Gastrocnemius medialis (tissue), 4 donors: Measurements from ENCODE around the gene LRTM2. TPM values are rescaled to one million over a fixed set of nuclear protein-coding genes. Genes with fewer than 3 reads are reported as not detected.

ENCODE experiments used
- ATAC-seq, 2 donors: fragments of 150-250 bp; one replicate each; pipeline ENCODE4 v1.9.1; 2016
- DNase-seq, 2 donors: peaks; one replicate each; pipeline ENCODE4 v3.0.0-alpha.2; 2019
- H3K27ac ChIP-seq, 4 donors: fragments of 200-600 bp; sonication (generic); 1 replicate in 1 of 4; 2 replicates in 3 of 4; pipeline ENCODE4 v1.5.1; 2016 to 2018; ENCODE audit warnings: mild to moderate bottlenecking in 2 of 4, moderate library complexity in 1 of 4
- H3K27me3 ChIP-seq, 3 donors: fragments of 200-600 bp; sonication (generic) in 2 of 3; 1 replicate in 1 of 3; 2 replicates in 2 of 3; pipeline versions ENCODE4 v1.5.1 to v1.6.0; 2016 to 2019; ENCODE audit warnings: mild to moderate bottlenecking in 1 of 3, moderate library complexity in 1 of 3
- H3K36me3 ChIP-seq, 2 donors: fragments of 200-600 bp; sonication (generic) in 1 of 2; one replicate each; pipeline ENCODE4 v1.5.1; 2017 to 2018
- H3K4me1 ChIP-seq, 2 donors: fragments of 200-600 bp; sonication (generic) in 1 of 2; one replicate each; pipeline ENCODE4 v1.5.1; 2016 to 2017; ENCODE audit warnings: mild to moderate bottlenecking in 2 of 2
- H3K4me3 ChIP-seq, 4 donors: fragments of 200-600 bp; sonication (generic) in 3 of 4; 1 replicate in 1 of 4; 2 replicates in 3 of 4; pipeline ENCODE4 v1.5.1; 2016 to 2019; ENCODE audit warnings: mild to moderate bottlenecking in 2 of 4
- H3K9me3 ChIP-seq, 3 donors: fragments of 200-600 bp; sonication (generic) in 2 of 3; 1 replicate in 1 of 3; 2 replicates in 2 of 3; pipeline ENCODE4 v1.5.1; 2016 to 2019
- POLR2A ChIP-seq, 2 donors: fragments of 450-650 bp; IDR thresholded peaks; one replicate each; pipeline ENCODE4 v1.6.1; 2017; ENCODE audit warnings: antibody characterized with exemption in 2 of 2, mild to moderate bottlenecking in 2 of 2, moderate library complexity in 2 of 2
- in situ Hi-C, 4 donors: fragments of 200-750 bp; cut with MboI; loops; one replicate each; pipeline versions ENCODE4 v1.15.0 to v1.8.0; 2017; ENCODE audit warnings: low sequenced_read_pairs in 4 of 4
- intact Hi-C: fragments of 100-400 bp; cut with DNase I; formaldehyde crosslinking; loops from one replicate; pipeline ENCODE4 v1.15.1; 2023; ENCODE audit warnings: low total_unique reads
- total RNA-seq, 4 donors: library from RNA; depleted of rRNA; stranded (reverse); fragments of >200 nt; gene quantifications; one replicate each; pipeline versions ENCODE4 v1.1.0 to v1.2.3, GENCODE V29; 2016
- TF ChIP-seq, protein P1 (sequence below), 5 experiments: fragments of 450-650 bp in 3 of 5; fragments of 200-600 bp in 2 of 5; sonication (generic) in 2 of 5; IDR thresholded peaks in 4 of 5; conservative IDR thresholded peaks in 1 of 5; 1 replicate in 4 of 5; 2 replicates in 1 of 5; pipeline ENCODE4 v1.5.1; 2016 to 2019; ENCODE audit warnings: antibody characterized with exemption in 5 of 5, mild to moderate bottlenecking in 3 of 5, moderate library complexity in 3 of 5

LRTM2 gene
- total RNA-seq, 4 donors from 2014 or later, result not detected

DNA sequence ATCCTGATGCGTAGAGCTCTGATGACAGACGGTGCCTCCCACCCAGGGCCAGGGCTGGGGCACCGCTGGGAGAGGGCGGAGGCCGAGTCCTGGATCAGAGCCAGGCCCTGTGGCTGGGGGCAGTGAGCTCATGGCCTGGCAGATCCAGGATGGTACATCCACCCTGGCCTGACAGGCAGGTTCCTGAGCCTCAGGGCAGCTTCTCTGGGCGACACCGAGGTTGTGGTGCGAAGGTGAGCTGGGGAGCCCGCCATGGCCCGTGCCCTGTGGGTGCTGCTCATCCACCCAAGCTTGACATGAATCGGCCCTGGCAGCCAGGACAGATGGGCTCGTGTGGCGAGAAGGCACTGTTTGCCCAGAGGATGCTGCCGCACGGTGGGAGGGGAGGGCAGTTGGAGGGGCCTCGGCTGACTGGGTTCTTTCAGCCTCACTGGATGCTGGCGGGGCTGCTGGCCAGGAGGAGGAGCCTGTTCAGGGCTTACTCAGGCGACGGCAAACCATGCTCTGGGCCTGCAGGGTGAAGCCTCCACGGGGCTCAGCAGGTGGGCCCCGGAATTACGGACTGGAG is 16.6 kb downstream of the LRTM2 start:
- Histone ChIP-seq H3K27me3 (peaks cover 0 to 21% (median 10%) of the 10 kb centered on the region in 3 donors), H3K36me3 (no peaks in the 10 kb centered on the region), H3K4me1 (no peaks in the 10 kb centered on the region), H3K9me3 (no peaks in the 10 kb centered on the region), H3K4me3 (no peak overlapping the region), H3K27ac (no peak overlapping the region)
- intact Hi-C loops, result no loop called here
- TF ChIP-seq, protein P1, sequence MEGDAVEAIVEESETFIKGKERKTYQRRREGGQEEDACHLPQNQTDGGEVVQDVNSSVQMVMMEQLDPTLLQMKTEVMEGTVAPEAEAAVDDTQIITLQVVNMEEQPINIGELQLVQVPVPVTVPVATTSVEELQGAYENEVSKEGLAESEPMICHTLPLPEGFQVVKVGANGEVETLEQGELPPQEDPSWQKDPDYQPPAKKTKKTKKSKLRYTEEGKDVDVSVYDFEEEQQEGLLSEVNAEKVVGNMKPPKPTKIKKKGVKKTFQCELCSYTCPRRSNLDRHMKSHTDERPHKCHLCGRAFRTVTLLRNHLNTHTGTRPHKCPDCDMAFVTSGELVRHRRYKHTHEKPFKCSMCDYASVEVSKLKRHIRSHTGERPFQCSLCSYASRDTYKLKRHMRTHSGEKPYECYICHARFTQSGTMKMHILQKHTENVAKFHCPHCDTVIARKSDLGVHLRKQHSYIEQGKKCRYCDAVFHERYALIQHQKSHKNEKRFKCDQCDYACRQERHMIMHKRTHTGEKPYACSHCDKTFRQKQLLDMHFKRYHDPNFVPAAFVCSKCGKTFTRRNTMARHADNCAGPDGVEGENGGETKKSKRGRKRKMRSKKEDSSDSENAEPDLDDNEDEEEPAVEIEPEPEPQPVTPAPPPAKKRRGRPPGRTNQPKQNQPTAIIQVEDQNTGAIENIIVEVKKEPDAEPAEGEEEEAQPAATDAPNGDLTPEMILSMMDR (IDR thresholded peaks at IDR 0.05 in 4 of 5, conservative IDR thresholded peaks at IDR 0.05 in 1 of 5), result no peak
- no peak for TF ChIP-seq POLR2A (IDR thresholded peaks at IDR 0.05)
- in situ Hi-C loops, result no loop called here
- DNase-seq (no peak), ATAC-seq (no peak)

DNA sequence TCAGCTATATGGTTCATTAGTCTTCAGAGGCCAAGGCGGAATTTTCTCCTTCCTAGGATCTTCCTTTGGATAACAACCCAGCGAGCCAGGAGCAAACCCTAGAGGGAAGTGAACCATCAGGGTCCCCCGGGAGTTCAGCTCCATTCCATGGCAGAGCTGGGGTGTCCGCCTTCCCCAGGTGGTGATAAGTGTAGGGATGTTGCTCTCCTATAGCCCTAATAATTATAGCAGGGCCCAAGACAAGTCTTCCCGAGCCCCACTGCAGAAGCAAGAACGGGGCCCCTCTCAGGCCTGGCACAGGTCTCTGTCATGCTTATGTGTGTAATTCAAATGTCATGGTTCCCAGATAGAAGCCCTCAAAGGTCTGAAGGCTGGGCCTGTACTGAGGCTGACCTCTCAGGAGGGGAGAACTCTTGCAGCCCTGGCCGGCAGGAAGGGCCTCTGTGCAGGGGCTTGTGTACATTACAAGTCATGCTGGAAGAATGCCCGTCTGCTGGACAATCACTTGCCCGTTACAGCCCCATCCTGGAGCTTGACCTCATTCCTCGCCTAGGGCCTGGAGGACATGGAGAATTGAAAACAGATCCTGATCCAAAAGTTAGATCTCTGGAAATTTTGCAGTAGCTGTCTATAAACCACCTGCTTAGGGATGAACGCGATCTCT is 17.3 kb downstream of the LRTM2 start:
- in situ Hi-C loops (no loop called here), intact Hi-C loops (no loop called here)

DNA sequence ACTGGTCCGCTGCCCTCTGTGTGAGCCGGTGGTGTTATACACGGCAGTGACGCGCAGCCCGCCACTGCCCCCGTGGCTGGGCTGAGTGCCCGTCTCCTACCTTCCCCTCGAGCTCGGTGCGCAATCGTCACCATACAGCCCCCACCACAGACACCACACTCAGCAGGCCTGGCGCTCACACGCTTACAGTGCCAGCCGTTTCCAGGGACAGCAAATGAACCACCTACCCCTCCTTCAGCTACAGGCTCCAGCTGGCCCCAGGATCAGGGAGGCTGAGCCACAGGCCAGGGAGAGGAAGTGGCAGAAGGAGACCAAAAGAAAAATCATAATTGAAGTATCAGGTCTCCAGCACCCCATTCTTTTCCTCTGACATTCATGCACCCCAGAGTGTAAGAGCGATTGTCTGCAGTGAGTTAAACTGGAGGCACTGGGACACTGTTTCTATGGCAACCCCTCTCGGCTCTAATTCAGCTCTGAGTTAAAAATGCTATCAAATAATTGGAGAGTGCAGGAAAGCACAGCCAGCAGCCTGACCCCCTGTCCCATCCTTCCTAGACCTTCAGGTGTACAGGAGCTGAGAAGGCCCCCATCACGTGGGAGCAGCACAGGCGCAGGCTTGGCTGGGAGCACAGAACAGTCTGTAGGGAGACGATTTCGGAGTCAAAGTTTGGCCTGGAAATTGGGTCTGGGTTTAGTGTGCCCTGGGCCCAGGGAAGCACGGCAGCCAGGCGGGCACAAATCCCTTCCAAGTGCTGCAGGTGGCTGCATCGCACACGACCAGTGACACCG is 18.0 kb downstream of the LRTM2 start:
- H3K27me3 ChIP-seq, result peaks cover 0 to 24% (median 14%) of the 10 kb centered on the region in 3 donors
- no peaks in the 10 kb centered on the region for H3K36me3 ChIP-seq
- no peaks in the 10 kb centered on the region for H3K4me1 ChIP-seq
- DNase-seq (no peak), ATAC-seq (no peak)
- intact Hi-C loops, result no loop called here
- no peak overlapping the region for H3K27ac ChIP-seq
- no peaks in the 10 kb centered on the region for H3K9me3 ChIP-seq
- no peak overlapping the region for H3K4me3 ChIP-seq
- in situ Hi-C loops, result no loop called here
- TF ChIP-seq, protein P1 (IDR thresholded peaks at IDR 0.05 in 4 of 5, conservative IDR thresholded peaks at IDR 0.05 in 1 of 5), result no peak
- no peak for TF ChIP-seq POLR2A (IDR thresholded peaks at IDR 0.05)

More for the DNA sequence above, 17.3 kb downstream of the LRTM2 start:
- Histone ChIP-seq H3K4me3 (no peak overlapping the region), H3K27me3 (peaks cover 0 to 22% (median 14%) of the 10 kb centered on the region in 3 donors), H3K27ac (no peak overlapping the region), H3K4me1 (no peaks in the 10 kb centered on the region), H3K36me3 (no peaks in the 10 kb centered on the region), H3K9me3 (no peaks in the 10 kb centered on the region)
- DNase-seq (no peak), ATAC-seq (no peak)
- TF ChIP-seq, protein P1 (IDR thresholded peaks at IDR 0.05 in 4 of 5, conservative IDR thresholded peaks at IDR 0.05 in 1 of 5), result no peak
- no peak for TF ChIP-seq POLR2A (IDR thresholded peaks at IDR 0.05)

DNA sequence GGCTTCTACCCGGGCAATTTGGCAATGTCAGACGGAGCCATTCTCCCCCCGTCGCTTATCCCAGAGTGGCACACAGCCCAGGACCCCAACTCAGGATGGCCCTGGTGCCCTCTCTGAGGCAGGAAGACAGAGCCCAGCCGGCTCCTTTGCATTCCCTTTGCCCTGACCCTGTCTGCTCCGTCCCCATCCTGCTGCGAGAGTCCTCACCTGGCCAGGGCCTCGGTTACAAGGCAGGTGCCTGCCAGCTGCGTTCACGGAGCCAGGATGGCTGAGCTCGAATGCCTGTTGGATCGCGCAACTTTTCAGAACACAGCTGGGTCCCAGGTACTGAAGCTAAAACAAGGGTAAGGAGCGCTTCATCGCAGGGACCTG is 18.6 kb downstream of the LRTM2 start:
- H3K36me3 ChIP-seq, result no peaks in the 10 kb centered on the region
- no peak for DNase-seq
- no peak for ATAC-seq
- peaks cover 0 to 24% (median 14%) of the 10 kb centered on the region in 3 donors for H3K27me3 ChIP-seq
- H3K27ac ChIP-seq, result no peak overlapping the region
- no peak overlapping the region for H3K4me3 ChIP-seq
- no peaks in the 10 kb centered on the region for H3K9me3 ChIP-seq
- TF ChIP-seq POLR2A (IDR thresholded peaks at IDR 0.05), result no peak
- in situ Hi-C loops, result no loop called here
- no peaks in the 10 kb centered on the region for H3K4me1 ChIP-seq
- intact Hi-C loops, result no loop called here

DNA sequence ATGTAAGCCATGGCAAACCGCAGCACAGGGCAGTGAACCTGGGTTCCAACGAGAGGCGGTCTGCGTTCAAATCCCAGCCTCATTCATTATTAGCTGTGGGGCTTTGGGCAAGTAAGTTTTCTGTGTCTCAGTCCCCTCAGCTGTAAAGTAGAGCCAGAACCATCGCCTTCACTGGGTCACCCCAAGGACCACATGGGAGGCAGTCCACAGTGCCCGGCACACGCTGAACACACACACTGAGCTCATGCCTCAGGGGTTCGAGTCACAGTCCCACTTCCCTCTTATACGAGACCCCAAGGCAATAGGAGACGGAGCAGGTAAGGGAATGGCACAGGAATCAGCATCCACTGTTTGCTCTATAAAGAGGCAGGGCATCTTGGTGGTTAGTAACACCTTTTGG is 19.1 kb downstream of the LRTM2 start:
- TF ChIP-seq POLR2A (IDR thresholded peaks at IDR 0.05), result no peak
- TF ChIP-seq, protein P1 (IDR thresholded peaks at IDR 0.05 in 4 of 5, conservative IDR thresholded peaks at IDR 0.05 in 1 of 5), result no peak
- Histone ChIP-seq H3K4me1 (no peaks in the 10 kb centered on the region), H3K9me3 (no peaks in the 10 kb centered on the region), H3K27ac (no peak overlapping the region), H3K4me3 (no peak overlapping the region), H3K27me3 (peaks cover 0 to 23% (median 14%) of the 10 kb centered on the region in 3 donors), H3K36me3 (no peaks in the 10 kb centered on the region)
- in situ Hi-C loops (no loop called here), intact Hi-C loops (no loop called here)
- ATAC-seq (no peak), DNase-seq (no peak)
